H54 (cell line): ENCODE results near the gene KIF12.

Source experiments
- DNase-seq: peaks from one replicate; pipeline ENCODE4 v3.0.0; 2011; ENCODE audit warnings: low spot score, mixed read lengths; ENCODE audit not compliant: insufficient read length
- FAIRE-seq: peaks from 3 replicates; lab custom pipeline; 2011; peaks lifted over from hg19 to GRCh38; lab: Jason Lieb, UNC
- POLR2A ChIP-seq: IDR thresholded peaks from 2 replicates; pipeline ENCODE4 v1.6.1; 2011; ENCODE audit warnings: low read depth, mild to moderate bottlenecking, low read length

KIF12 gene

GRCh38 chr9:114105236-114105635, 6.1 kb upstream of the KIF12 start:
- no peak for TF ChIP-seq POLR2A
- FAIRE-seq (no peak), DNase-seq (no peak)

DNA sequence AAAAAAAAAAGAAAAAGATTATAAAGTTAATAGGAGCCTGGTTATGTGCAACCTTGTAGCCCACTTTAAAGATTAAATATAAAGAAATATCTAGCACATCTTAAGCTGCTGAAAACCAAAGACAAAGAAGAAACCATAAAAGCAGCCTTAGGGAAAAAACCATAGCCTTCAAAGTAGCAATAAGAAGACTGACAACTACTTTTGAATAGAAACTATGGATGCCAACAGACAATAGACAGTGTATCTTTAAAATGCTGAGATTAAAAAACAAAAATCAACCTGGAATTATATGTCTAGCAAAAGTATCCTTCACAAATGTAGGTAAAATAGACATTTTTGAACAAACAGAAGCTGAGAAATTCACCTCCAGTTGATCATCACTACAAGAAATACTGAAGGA, 3.4 kb upstream of the KIF12 start:
- no peak for TF ChIP-seq POLR2A
- no peak for FAIRE-seq
- DNase-seq = no peak

DNA sequence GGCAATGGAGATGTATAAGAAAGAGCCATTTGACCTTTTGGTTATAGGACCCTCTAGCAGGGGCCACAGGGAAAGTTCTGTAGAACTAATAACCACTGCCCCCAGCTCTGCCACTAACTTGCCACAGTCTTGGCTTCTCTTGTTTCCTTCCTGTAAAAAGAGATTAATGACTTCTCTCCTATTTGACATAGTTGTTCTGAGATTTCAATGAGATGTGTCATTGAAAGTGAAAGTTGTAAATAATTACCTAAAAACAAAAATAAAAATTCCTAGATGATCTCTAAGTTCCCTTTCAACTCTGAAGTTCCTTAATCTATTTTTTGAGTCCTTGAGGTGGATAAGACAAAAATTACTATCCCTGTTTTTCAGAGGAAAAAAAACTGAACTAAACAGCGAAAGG, 1.4 kb upstream of the KIF12 start:
- no peak for TF ChIP-seq POLR2A

DNA sequence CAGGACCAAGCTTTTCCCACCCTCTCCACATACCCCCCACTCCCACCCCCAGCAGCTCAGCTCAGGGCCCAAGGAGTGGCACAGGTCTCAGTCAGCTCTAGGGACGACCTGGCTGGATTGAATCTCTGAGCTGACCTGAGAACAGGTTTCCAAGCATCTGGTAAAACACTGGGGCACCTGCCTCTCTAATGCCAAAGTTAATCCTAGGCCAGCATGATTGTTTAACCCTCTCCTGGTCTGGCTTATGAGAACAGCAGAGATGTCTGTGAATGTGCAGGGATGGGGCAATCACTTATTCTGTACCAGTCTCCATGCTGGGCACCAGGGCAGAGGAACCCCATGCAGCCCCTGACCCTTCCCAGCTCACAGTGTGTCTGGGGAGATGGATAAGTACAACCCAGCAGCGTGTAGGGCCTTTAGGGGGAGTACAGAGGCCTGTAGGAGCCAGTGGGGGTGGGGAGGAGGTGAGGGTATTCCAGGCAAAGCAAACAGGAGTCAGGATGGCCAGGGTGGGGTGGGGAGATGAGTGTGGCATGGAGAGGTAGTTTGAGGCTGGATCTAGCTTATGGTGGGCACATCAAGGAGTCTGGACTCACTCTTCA, 678 bp upstream of the KIF12 start:
- FAIRE-seq (no peak), DNase-seq (no peak)
- TF ChIP-seq POLR2A = no peak

More for the DNA sequence above, 1.4 kb upstream of the KIF12 start:
- DNase-seq = no peak
- no peak for FAIRE-seq

DNA sequence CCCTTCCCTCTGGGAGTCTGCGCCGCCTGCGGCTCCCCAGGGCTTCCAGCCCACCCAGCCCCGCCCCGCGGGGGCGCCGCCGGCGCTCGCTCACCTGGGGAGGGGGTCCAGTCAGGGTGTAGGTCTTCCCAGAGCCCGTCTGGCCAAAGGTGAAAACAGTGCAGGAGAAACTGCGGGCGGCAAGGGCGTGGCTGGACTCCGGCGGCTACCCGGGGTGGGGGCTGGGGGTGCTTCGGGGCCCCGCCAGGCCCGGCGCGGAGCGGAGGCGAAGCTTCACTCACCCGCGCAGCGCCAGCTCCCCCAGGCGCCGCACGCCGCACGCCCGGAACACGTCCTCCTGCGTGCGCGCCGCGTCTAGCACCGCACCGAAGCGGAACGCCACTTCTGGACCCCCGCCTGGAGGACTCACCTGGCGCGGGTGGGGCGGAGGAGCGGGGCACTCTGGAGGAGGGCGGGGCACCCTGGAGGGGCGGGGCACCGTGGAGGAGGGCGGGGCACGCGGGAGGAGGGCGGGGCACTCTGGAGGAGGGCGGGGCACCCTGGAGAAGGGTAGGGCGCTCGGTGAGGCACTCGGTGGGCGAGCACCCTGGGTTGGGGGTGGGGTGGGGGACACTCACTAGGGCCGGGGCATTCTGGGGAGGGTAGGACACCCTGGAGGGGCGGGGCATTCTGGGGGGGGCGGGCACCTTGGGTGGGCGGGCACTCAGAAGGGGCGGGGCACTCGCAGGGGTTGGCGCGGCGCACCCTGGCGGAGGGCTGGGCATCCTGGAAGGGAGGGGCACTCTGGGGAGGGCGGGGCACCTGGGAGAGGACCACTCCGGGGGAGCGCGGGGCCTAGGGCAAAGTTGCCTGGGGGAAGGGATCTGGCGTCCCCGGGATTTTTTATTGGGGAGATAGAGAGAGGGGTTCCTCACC, 814 bp downstream of the KIF12 start:
- DNase-seq = no peak
- no peak for FAIRE-seq
- no peak for TF ChIP-seq POLR2A

DNA sequence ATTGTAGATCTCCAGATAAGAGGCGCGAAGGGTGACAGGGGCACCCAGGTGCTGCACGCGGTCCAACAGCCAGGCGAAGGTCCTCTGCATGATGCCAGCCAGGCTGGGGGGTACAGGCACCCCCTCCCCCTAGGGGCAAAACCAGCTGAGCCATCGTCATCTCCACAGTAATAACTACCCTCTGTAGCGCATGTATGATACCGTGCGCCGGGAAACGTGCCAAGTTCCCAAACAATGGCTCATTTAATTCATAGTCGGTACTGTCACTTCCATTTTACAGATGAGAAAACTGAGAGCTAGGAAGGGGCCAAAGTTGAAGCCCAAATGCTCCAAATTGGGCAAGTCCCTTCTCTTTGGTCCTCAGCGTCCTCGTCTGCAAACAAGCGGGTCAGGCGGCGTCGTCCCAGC, 1.5 kb downstream of the KIF12 start:
- no peak for DNase-seq
- FAIRE-seq = no peak
- TF ChIP-seq POLR2A = no peak

DNA sequence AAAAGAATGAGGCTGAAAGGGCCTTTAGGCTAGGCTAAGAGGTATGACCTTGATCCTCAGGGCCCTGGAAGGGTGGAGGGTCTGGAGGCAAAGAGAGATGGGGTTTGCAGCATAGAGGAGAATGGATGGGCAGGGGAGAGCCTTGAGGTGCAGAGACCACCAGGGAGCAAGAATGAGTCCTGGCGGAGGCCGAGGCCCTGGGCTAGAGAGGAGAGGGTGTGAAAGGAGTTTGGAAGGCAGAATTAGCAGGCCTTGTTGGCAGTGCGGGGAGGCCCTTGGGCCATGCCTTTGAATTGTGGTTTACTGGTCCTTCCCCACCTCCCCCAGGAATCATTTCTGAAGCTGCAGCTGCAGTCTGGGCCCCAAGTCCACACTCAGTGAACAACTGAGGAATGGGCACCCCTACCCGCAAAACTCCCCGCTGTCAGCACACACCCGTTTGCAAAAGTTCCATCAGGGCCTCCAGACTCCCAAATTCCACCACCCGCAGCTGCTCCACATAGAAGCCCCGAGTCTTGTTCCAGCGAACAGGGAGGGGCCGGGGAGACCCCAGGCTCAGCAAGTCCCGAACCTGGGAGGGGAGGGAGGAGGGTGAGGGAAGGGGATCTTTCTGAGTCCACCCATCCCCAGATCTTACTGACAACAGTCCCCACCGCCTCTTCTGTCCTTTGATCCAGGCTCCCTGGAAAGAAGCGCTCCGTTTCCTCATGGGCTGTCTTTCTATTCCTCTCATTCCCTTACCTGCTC, 2.1 kb downstream of the KIF12 start:
- FAIRE-seq = no peak
- TF ChIP-seq POLR2A = no peak
- no peak for DNase-seq

DNA sequence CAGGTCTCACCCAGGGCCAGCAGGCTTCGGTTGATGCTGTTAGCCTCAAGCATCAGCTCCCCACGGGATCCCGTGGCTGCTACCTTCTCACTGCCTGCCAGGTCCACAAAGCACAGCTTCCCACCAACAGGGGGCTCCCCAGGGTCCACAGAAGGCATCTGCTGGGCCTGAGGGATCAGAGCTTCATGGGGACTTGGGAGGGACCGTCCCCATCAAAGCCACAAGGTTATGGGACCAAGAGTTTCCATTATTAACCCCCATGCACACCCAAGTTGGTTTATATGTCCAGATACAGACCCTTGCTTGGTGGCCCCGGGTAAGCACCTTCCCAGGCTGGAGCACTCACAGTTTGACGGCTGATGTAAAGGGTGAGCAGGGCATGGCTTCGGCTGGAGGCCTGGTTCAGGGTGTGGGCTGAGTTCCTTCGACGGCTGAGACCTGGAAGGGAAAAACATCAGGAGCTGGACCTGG, 3.0 kb downstream of the KIF12 start:
- FAIRE-seq (no peak), DNase-seq (no peak)
- no peak for TF ChIP-seq POLR2A

GRCh38 chr9:114094971-114095370, 4.1 kb downstream of the KIF12 start:
- DNase-seq (no peak), FAIRE-seq (no peak)
- no peak for TF ChIP-seq POLR2A

- no peak for DNase-seq
- FAIRE-seq = no peak
- TF ChIP-seq POLR2A = no peak
These were observed 5.2 kb downstream of the KIF12 start for GRCh38 chr9:114093761-114094505.

DNA sequence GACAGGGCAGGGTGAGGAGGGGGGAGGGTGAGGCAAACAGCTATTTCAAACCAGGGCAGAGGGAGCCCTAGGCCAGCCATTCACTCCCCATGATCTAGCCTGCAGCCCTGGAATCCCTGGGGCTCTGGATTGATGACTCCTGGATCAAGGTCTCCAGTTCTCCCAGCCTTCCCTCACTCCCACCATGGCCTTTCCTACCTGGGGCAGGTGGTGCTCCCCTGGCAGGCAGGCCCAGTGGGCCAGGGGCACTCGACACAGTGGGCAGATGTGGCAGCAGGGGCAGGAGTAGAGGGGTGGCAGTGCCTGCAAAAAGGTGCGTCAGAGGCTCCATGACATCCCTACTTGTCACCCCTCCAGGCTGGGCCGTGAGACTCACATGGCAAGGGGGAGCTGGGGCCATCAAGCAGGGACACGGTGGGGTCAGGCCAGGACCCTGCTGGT, 6.0 kb downstream of the KIF12 start:
- TF ChIP-seq POLR2A = no peak
- DNase-seq = no peak
- no peak for FAIRE-seq

- DNase-seq = no peak
- TF ChIP-seq POLR2A = no peak
- no peak for FAIRE-seq
These were observed 6.8 kb downstream of the KIF12 start for GRCh38 chr9:114092336-114092735.

DNA sequence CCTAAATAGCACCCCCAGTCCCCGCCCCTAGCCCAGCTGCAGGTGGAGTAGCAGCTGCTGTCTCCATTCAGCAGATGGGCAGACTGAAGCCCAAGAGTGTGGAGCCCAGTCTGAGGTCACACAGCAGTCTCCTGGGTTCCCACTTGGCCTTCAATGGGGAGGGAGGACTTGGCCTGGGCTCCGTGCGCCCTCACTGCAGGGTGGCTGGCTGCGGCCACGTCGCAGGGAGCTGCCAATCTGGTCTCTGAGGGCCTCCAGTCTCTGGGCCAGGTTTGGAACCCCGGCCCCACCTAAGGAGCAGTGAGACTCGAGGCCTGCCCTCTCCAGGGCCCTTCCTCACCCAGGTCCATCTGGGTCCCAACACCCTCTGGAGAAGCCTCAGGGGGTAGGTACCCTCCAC, 7.4 kb downstream of the KIF12 start:
- DNase-seq = no peak
- FAIRE-seq = no peak
- no peak for TF ChIP-seq POLR2A
